Measurements from ENCODE around the gene CCL22. TPM values are rescaled to one million over a fixed set of nuclear protein-coding genes. Genes with fewer than 3 reads are reported as not detected.

The CCL22 gene
- total and polyA plus RNA-seq, 2 experiments from 2014 or later, result 0.19 TPM; not detected in 1

GRCh38 chr16:57381791-57382534 lies 23.4 kb downstream of the CCL22 start:
- Histone ChIP-seq H3K4me2 (no peak overlapping the region), H3K27ac (ENCODE audit: low read depth) (no peak overlapping the region), H3K79me2 (replicated peaks; ENCODE audit: insufficient read depth) (no peaks in the 10 kb centered on the region), H3K4me1 (ENCODE audit: insufficient read depth) (no peaks in the 10 kb centered on the region), H3F3A (replicated peaks; ENCODE audit: low read depth) (no peaks in the 10 kb centered on the region), H3K27me3 (ENCODE audit: insufficient read depth) (no peaks in the 10 kb centered on the region), H3K36me3 (ENCODE audit: insufficient read depth) (no peaks in the 10 kb centered on the region), H4K20me1 (replicated peaks; ENCODE audit: insufficient read depth) (no peaks in the 10 kb centered on the region), H3K4me3 (no peak overlapping the region), H2AFZ (no peak overlapping the region), H3K9me2 (ENCODE audit: insufficient read depth) (no peaks in the 10 kb centered on the region)
- no peak for DNase-seq (ENCODE audit: low spot score)
- TF ChIP-seq POLR2AphosphoS5 (IDR thresholded peaks at IDR 0.05; ENCODE audit: low read depth) (no peak), ZNF114 (CRISPR knock-in tag; IDR thresholded peaks at IDR 0.05) (no peak), EZH2phosphoT487 (IDR thresholded peaks at IDR 0.05; ENCODE audit: unreplicated experiment) (no peak), CREB1 (CRISPR knock-in tag; IDR thresholded peaks at IDR 0.05; ENCODE audit: low read depth) (no peak)
- Mint-ChIP-seq H3K36me3 (ENCODE audit: low read depth) (no peaks in the 10 kb centered on the region), H3K27me3 (ENCODE audit: insufficient read depth, low read depth, poor library complexity) (peaks cover 12% of the 10 kb centered on the region), H3K4me1 (peaks cover 13% of the 10 kb centered on the region), H3K9me3 (no peaks in the 10 kb centered on the region; the same call in 2 of the 3 replicates), H3K27ac (no peak overlapping the region), H3K4me3 (no peak overlapping the region)
- no peak for ATAC-seq

- peaks cover 10% of the 10 kb centered on the region for H3K27me3 Mint-ChIP-seq (ENCODE audit: insufficient read depth, low read depth, poor library complexity)
- no peaks in the 10 kb centered on the region for H3K27me3 ChIP-seq (ENCODE audit: insufficient read depth)
- no peaks in the 10 kb centered on the region for H3F3A ChIP-seq (replicated peaks; ENCODE audit: low read depth)
- no peak overlapping the region for H3K27ac ChIP-seq (ENCODE audit: low read depth)
- ATAC-seq, result peak; percentile 29; the same call in 2 of the 3 replicates
- H2AFZ ChIP-seq, result no peak overlapping the region
- H3K36me3 Mint-ChIP-seq (ENCODE audit: low read depth), result no peaks in the 10 kb centered on the region
- no peaks in the 10 kb centered on the region; the same call in 2 of the 3 replicates for H3K9me3 Mint-ChIP-seq
- no peaks in the 10 kb centered on the region for H3K9me2 ChIP-seq (ENCODE audit: insufficient read depth)
- DNase-seq (ENCODE audit: low spot score), result no peak
- no peak overlapping the region for H3K4me3 Mint-ChIP-seq
- H3K4me2 ChIP-seq, result no peak overlapping the region
- H3K36me3 ChIP-seq (ENCODE audit: insufficient read depth), result no peaks in the 10 kb centered on the region
- H3K4me3 ChIP-seq, result no peak overlapping the region
- no peak for TF ChIP-seq REST (IDR thresholded peaks at IDR 0.05; ENCODE audit: unreplicated experiment)
- peak in 1 of 2 experiments; percentile 51; a peak in 2 of 4 replicates for TF ChIP-seq CTCF (conservative IDR thresholded peaks at IDR 0.05; ENCODE audit: low read depth in 2 of 2)
- no peak for TF ChIP-seq NANOG (IDR thresholded peaks at IDR 0.05; ENCODE audit: borderline replicate concordance)
- H3K79me2 ChIP-seq (replicated peaks; ENCODE audit: insufficient read depth), result no peaks in the 10 kb centered on the region
- H4K20me1 ChIP-seq (replicated peaks; ENCODE audit: insufficient read depth), result no peaks in the 10 kb centered on the region
- no peaks in the 10 kb centered on the region for H3K4me1 ChIP-seq (ENCODE audit: insufficient read depth)
- no peak overlapping the region for H3K27ac Mint-ChIP-seq
- H3K4me1 Mint-ChIP-seq, result peaks cover 8% of the 10 kb centered on the region
These were observed 24.1 kb downstream of the CCL22 start for GRCh38 chr16:57382535-57383275.

Measured in GM23338 (cell line).